Suppressor macrophage treated with lipopolysaccharide for 1 hour (primary cell): ENCODE data around the gene UBAC2.

Source experiments
- DNase-seq, 3 donors: peaks; one replicate each; pipeline ENCODE4 v3.0.0-alpha.2; 2020 to 2022

Gene UBAC2

DNA sequence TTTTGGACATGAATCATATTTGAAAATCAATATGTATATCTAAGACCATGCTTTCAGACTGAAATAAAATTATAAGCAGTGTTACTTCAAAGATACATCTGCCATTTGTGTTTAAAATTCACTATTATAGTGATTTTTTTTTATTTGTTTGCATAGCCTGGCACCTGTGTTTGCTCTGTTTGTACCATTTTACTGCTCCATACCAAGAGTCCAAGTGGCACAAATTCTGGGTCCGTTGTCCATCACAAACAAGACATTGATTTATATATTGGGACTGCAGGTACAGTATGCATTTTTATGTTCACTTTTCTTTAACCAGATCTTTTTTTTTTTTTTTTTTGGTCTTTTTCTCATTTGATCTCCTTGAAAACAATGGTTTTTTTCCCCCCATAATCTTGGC is 113.3 kb downstream of the UBAC2 start:
- DNase-seq = no peak

DNA sequence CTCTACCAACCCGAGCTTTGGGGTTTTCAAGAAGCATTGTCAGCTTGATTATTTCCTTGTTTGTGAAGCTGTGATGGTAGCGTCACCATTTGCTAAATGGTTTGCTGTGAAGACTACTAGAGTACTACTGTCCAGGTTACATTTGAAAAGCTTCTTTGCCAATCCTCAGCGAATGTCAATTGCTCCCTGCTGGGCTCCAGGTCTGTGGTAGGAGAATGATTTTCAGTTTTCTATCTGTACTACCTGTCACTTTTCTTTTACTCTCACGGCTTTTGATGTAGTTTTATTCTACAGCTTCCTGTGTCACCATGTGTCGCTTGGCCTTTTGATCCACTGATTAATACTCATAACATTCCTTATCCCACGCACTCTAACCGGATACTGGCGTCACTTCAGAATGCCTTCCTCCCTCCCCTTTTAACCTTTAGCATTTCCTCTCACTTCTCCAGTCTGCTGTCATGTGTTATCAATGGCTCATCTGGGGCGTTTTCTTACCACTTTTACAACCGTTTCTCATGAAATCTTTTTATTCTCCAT is 114.1 kb downstream of the UBAC2 start:
- peak in 2 of 3 donors; percentile 49 to 56 for DNase-seq

- no peak for DNase-seq
Observed at GRCh38 chr13:99315186-99315585, 114.5 kb downstream of the UBAC2 start.

DNA sequence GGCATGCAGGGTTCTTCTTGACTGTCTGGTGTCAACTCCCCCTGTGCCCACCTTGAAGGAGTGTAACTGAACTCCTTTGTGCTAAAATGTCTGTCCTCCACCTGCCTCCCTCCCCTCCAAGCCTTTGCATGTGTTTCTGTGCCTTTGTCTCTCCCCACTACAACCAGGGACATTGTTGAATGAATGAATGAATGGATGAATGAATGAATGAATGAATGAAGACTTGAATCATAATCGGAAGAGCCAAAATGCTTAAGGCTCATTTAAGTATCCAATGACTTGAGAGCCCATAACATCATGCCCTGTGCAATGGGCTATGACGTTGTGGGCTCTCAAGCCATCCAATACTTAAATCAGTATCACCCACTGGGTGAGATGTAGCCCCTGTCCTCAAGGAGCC is 115.6 kb downstream of the UBAC2 start:
- no peak for DNase-seq

- DNase-seq = no peak
Observed at GRCh38 chr13:99316657-99317256, 116.1 kb downstream of the UBAC2 start.

- DNase-seq = peak in 2 of 3 donors; percentile 79 to 85
Observed at GRCh38 chr13:99320693-99321481, 120.2 kb downstream of the UBAC2 start.

GRCh38 chr13:99321709-99322108 is 121.1 kb downstream of the UBAC2 start:
- DNase-seq = no peak

DNA sequence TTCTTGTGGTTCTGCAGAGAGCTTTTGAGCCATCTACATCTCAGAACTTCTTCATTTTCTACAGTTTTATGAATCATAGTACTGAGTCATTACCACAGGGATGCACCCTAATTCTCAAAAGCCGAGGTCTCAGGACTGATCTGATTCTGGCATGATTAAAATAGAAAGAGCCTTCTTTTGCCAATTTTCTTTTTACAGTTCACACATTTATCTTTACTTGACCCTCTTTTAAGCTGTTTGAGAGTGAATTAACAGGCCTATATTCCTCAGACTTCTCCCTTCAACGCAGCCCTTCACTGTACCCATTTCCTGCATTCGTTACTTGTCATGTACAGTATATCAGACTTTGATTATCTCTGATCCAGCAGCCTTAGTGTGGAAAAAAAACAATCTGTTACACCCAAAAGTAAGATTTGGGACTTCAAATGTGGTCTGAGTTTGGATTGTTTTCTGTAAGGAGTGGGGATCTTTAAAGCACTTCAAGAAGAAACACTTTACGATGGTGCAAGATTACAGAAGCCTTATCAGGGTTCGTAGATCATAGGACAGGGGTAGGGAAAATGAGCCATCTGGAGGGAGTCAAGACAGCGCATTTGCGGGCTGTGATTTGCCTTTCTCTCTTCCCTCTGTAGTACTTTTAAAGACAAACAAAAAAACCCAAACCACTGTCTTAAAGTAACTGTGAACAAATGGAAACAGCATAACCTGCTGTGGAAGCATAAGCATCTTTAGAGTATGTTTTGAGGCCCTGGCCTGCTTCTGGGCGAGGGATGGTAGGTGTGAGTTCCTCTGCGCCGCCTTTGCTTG is 121.8 kb downstream of the UBAC2 start:
- DNase-seq = peak; percentile 70 to 93 (median 92)

GRCh38 chr13:99323488-99323887 is 122.8 kb downstream of the UBAC2 start:
- peak in 1 of 3 donors; percentile 43 for DNase-seq

- no peak for DNase-seq
Observed at GRCh38 chr13:99326012-99326411, 125.4 kb downstream of the UBAC2 start.

GRCh38 chr13:99327126-99327525 is 126.5 kb downstream of the UBAC2 start:
- no peak for DNase-seq

GRCh38 chr13:99327761-99328160 is 127.1 kb downstream of the UBAC2 start:
- DNase-seq = no peak

DNA sequence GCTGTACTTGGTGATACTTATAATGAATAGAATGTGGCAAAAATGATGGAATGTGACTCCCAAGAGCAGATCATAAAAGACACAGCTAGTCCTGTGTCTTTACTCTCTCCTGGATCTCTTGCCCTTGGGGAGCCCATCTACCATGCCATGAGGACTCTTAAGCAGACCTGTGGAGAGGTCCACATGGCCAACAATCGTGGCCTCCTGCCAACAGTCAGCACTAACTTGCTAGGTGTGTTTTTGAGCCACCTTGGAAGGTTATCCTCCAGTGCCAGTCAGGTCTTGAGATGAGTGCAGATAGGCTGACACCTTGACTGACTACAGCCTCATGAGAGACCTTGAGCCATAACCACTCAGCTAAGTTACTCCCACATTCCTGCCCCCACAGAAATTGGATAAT is 128.8 kb downstream of the UBAC2 start:
- no peak for DNase-seq

GRCh38 chr13:99330942-99331341 is 130.3 kb downstream of the UBAC2 start:
- DNase-seq = no peak

DNA sequence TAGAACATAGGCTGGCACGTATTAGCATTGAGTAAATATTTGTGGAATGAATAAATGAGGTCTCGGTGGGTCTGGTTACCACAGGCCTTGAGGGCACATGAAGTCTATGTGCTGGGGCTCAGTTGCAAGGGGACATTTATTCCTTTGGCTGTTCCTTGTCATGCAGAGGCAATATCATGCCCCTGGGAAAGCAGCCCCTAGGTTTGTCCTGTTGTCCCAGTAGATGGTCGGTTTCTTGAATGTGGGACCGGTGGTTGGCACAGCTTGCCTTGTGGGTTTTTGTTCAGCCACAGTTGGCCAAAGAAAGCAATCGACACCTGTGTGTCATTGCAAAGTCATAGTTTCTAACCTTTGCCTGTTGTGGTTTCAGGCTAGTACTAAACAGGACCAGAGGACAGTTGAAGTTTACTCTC is 131.2 kb downstream of the UBAC2 start:
- no peak for DNase-seq

GRCh38 chr13:99332456-99332855 is 131.8 kb downstream of the UBAC2 start:
- peak in 1 of 3 donors; percentile 33 for DNase-seq

DNA sequence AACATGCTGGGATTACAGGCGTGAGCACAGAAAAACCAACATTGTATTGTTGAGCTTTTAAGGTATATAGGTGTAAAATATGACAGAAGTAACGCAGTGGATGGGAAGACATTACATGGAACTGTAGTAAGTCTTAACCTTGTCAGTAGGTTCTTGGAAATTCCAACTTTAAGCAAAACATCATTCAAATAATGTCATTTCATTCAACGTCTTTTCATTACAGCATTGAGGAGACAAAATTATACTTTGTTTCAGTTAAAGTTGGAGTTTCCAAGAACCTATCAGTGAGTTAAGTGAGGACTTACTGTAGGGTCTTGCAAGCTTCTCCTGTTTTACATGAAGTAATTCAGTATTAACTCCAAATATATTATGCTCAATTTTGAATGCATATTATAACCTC is 133.6 kb downstream of the UBAC2 start:
- DNase-seq = peak in 1 of 3 donors; percentile 53

DNA sequence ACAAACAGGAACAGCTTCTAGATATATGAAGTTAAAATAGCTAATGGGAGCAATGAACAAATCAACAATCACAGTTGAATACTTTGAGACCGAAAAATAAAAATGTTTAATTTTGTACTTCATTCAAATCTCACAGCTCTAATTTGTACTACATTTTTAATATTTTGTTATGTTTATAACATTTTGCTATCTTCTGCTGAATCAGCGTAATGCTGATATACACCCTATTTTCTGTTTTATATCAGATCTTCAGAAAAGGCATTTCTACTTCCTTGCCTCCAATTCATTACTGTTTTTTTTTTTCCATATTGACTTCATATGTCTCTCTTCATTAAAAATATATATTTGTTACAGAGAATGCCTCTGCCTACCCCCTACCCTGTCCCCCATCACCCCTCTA is 134.4 kb downstream of the UBAC2 start:
- no peak for DNase-seq

- DNase-seq = peak in 1 of 3 donors; percentile 31
Observed at GRCh38 chr13:99335603-99336002, 134.9 kb downstream of the UBAC2 start.

DNA sequence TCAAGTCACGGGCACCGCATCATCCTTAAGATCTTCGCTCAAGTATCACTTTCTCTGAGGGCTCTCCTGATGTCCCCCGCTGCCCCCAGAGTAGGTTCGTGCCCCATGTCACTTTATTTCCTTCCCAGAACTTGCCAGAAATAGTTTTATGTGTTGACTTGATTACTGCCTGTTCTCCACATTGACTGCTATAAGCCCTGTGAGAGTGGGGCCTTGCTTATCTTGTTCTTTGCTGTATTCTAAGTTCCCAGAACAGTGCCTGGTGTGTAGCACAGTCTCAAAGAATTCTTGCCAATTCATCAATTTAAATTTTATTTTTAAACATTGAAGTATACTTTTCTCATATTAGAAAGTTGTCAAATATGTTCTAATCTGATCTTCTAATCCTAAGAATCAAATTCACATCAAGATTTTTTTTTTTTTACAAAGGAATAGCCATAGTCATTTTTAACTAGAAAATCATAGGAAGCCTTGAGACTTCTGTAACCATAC is 138.6 kb downstream of the UBAC2 start:
- no peak for DNase-seq

GRCh38 chr13:99339736-99340397 is 139.2 kb downstream of the UBAC2 start:
- DNase-seq = peak; percentile 45 to 74 (median 65)

- DNase-seq = no peak
Observed at GRCh38 chr13:99340638-99341037, 140.0 kb downstream of the UBAC2 start.
